HG02981 (cell line): ENCODE data around the gene ZDHHC17.

ENCODE experiments used
- ATAC-seq: cut with Tn5 transposase; IDR thresholded peaks from one replicate; pipeline ENCODE4 v1.9.1; 2021; ENCODE audit warnings: mild to moderate bottlenecking, moderate library complexity; ENCODE audit not compliant: unreplicated experiment

The ZDHHC17 gene

DNA sequence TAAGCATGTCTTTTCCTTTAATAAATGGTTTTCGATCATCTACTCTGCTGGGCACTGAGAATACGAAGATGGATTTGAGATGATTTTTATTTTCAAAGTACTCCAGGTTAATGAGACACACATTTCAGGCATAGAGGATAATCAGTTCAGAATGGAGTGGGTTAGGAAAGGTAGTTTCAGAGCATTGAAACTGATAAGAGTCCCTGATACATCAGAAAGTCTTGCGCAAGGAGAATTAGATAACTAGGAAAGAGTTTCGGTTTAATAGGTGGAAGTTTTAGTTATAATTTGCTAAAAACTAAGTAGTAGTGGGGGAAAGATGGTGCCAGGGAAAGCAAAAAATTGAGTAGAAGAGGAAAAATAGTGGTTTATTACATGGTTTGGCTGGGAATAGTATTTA is 50.1 kb downstream of the ZDHHC17 start:
- ATAC-seq: no peak

DNA sequence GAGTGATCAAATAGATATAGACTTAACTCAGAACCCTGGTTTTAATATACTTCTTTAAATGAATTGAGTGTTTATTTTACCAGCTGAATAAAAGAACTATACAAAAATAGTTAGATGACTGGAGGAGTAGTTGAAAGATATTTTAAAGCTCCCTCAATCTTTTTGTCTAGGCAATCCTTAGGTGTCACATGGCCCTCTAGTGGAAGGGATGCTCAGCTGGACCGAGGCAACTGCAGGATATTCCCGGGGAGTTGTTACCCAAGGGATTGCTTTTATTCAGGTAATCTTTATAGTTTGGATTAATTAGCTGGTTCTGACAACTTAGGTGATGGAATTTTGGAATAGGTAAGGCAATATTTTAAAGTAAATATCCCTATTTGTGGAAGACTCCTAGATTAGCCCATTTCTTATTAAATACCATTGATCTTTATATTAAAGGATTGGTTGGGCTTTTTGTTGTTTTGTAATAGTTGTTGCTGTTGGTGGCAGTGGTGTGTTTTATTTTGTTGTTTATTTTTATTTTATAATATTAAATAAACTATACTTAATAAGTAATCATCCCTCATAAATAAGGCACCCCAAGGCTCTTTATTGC is 57.1 kb downstream of the ZDHHC17 start:
- ATAC-seq: no peak

GRCh38 chr12:76830436-76830835 is 66.5 kb downstream of the ZDHHC17 start:
- no peak for ATAC-seq

GRCh38 chr12:76836633-76837032 is 72.7 kb downstream of the ZDHHC17 start:
- no peak for ATAC-seq

DNA sequence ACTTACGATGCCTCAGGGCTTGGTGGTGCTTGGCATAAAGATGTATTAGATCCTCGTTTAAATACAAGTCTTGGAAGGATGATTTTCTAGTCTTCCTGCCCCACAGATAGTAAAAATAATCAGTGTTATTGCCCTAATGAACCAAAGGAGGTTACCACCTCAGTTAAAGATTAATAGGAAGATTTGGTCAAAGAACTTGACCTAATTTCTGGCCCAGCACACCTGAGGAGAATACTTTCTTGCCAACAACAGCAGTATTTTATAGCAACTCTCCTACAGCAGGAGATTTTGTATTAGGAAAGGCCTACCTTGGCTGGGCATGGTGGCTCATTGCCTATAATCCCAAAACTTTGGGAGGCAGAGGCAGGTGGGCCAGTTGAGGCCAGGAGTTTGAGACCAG is 83.3 kb downstream of the ZDHHC17 start:
- ATAC-seq: no peak

GRCh38 chr12:76848132-76848531 is 84.2 kb downstream of the ZDHHC17 start:
- no peak for ATAC-seq

DNA sequence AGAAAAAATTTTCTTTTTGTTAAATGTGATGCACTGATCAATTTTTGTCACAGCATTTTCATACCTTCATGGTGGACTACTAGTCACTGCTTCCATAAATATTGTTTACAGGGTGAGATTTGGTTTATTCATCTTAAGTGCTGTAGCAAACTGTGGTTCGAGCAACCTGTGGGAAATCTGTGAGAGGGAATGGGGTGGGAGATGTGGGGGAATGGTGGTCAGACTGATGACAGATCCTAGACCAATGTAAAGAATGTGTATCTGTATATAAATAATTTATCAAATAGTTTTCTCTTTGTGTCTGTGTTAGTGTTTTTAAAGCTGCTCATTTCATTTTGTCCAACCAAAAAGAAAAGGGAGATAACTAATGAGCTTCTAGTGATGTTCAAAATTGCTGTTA is 88.2 kb downstream of the ZDHHC17 start:
- ATAC-seq: no peak

DNA sequence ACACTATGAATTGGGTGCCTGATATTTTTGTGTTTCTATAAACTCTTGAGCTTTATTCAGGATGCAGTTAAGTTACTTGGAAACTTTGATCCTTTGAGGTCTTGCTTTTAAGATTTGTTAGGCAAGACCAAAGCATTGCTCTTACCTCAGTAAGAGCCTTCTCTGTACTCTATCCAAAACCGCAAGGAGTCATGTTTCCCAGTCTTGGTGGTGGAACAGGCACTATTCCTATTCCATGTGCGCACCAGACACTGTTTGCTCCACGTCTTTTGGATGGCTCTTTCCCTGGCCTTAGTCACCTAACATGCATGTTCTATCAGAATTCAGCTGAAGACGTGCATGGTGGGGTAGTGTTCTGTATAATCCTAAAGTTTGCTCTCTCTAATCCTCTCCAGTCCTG is 91.4 kb downstream of the ZDHHC17 start:
- ATAC-seq: no peak

DNA sequence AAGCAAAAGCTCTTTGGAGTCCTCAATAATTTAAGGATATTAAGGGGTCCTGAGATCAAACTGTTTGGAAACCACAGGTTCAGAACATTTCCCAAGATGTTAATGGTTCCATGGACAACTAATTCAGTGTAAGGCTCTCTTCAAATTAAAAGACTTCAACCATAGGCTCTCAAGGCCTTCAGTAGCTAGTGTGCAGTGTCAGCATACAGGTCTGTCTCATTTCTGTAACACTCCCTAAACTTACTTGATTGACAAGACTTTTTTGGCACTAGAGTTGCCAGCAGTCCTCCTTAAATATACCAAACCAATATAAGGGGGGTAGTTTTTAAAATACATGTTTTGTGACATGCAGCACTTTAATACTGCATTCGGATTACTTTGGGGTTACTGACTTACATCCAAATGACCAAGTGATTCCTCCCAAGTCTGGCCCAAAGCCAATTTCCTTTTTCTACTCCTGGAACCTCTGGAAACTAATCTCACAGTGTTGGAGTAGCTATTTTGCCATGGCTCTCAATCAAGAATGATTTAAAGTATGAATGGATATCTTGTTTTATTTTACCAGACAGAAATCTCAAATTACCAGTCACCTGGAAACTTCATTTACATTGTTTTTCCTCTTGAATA is 92.2 kb downstream of the ZDHHC17 start:
- ATAC-seq: no peak

- peak; percentile 61 for ATAC-seq
Observed at GRCh38 chr12:76859611-76860010, 95.7 kb downstream of the ZDHHC17 start.

GRCh38 chr12:76860256-76860655 is 96.3 kb downstream of the ZDHHC17 start:
- no peak for ATAC-seq

GRCh38 chr12:76863005-76863670 is 99.2 kb downstream of the ZDHHC17 start:
- no peak for ATAC-seq

GRCh38 chr12:76863837-76864236 is 99.9 kb downstream of the ZDHHC17 start:
- no peak for ATAC-seq

DNA sequence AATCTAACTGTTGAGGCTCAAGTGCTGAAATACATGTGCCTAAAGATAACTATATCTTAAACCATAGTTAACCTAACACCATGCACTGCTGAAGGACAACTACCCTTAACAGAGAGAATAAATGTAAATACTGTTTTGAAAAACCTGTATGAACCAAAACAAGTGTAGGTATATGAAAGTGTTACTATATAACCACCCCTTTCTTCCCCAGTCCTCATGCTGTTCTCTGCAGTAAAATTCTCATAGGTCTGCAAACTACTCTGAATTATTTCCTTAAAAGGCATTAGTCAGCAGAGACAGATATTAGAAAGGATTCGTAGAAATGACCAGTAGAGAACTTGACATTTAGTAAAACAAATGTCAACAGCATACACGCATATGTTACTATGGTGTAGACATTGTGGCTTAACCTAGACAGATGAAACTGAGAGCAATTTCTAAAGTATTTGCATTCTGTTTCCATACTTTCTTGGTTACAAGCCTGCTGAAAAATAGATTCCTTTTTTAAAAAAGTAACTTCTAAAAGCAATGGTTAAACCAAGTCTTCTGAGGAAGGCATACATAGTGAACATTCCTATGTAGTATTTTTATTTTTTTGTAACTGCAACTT is 101.0 kb downstream of the ZDHHC17 start:
- ATAC-seq: peak; percentile 84

GRCh38 chr12:76866151-76866567 is 102.2 kb downstream of the ZDHHC17 start:
- no peak for ATAC-seq

- ATAC-seq: peak; percentile 36
Observed at GRCh38 chr12:76866726-76867125, 102.8 kb downstream of the ZDHHC17 start.

GRCh38 chr12:76871082-76871481 is 107.2 kb downstream of the ZDHHC17 start:
- no peak for ATAC-seq

- no peak for ATAC-seq
Observed at GRCh38 chr12:76871742-76872141, 107.8 kb downstream of the ZDHHC17 start.

GRCh38 chr12:76872415-76872814 is 108.5 kb downstream of the ZDHHC17 start:
- ATAC-seq: no peak

DNA sequence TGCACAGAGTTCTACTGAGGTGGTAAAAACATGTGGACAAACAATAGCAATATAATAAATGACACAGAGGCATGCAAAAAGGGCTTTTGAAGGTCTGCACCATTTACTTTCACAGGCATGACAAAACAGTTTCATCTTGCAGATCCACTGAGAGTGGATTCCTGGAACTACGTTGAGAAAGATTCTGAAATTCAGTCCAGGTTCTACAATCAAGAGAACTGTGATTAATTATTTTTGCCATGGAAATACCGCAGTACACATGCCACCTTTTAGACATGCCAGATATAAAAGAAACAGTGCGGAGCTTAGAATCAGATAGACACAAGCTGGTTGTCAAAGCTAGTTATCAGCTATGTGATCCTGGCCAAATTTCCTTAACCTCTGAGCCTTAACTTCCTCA is 110.1 kb downstream of the ZDHHC17 start:
- no peak for ATAC-seq

GRCh38 chr12:76874491-76875190 is 110.7 kb downstream of the ZDHHC17 start:
- no peak for ATAC-seq
